ENCODE measurements around the gene MBOAT1.
"Not testable (repeated sequence)": the region's sequence is repeated elsewhere in the genome, so short reads cannot be mapped to it uniquely, and the experiment has no call there.

MBOAT1 gene

GRCh38 chr6:20169119-20169557 lies 43.1 kb downstream of the MBOAT1 start:
- DNase-seq, result no peak

GRCh38 chr6:20168690-20169089 lies 43.6 kb downstream of the MBOAT1 start:
- no peak for DNase-seq

- no peak for DNase-seq
Measured at GRCh38 chr6:20167601-20168000, 44.7 kb downstream of the MBOAT1 start.

GRCh38 chr6:20166210-20166609 lies 46.1 kb downstream of the MBOAT1 start:
- DNase-seq, result no peak

- no peak for DNase-seq
Measured at GRCh38 chr6:20162515-20162914, 49.8 kb downstream of the MBOAT1 start.

- DNase-seq, result no peak
Measured at GRCh38 chr6:20160541-20161283, 51.6 kb downstream of the MBOAT1 start.

- DNase-seq, result no peak
Measured at GRCh38 chr6:20159781-20160540, 52.3 kb downstream of the MBOAT1 start.

GRCh38 chr6:20159098-20159497 lies 53.2 kb downstream of the MBOAT1 start:
- no peak for DNase-seq

GRCh38 chr6:20158676-20159075 lies 53.6 kb downstream of the MBOAT1 start:
- DNase-seq, result no peak

GRCh38 chr6:20156824-20157223 lies 55.4 kb downstream of the MBOAT1 start:
- no peak for DNase-seq

GRCh38 chr6:20154753-20155152 lies 57.5 kb downstream of the MBOAT1 start:
- DNase-seq, result no peak

- no peak for DNase-seq
Measured at GRCh38 chr6:20153194-20153593, 59.1 kb downstream of the MBOAT1 start.

GRCh38 chr6:20148433-20148832 lies 63.8 kb downstream of the MBOAT1 start:
- no peak for DNase-seq

GRCh38 chr6:20147469-20147868 lies 64.8 kb downstream of the MBOAT1 start:
- DNase-seq, result no peak

GRCh38 chr6:20146831-20147230 lies 65.4 kb downstream of the MBOAT1 start:
- not testable (repeated sequence) for DNase-seq

GRCh38 chr6:20146291-20146690 lies 66.0 kb downstream of the MBOAT1 start:
- DNase-seq, result no peak

GRCh38 chr6:20142866-20143265 lies 69.4 kb downstream of the MBOAT1 start:
- DNase-seq, result no peak

- no peak for DNase-seq
Measured at GRCh38 chr6:20141931-20142330, 70.3 kb downstream of the MBOAT1 start.

- DNase-seq, result not testable (repeated sequence)
Measured at GRCh38 chr6:20139127-20139963, 72.9 kb downstream of the MBOAT1 start.

GRCh38 chr6:20137837-20138236 lies 74.4 kb downstream of the MBOAT1 start:
- DNase-seq, result no peak

- no peak for DNase-seq
Measured at GRCh38 chr6:20137240-20137639, 75.0 kb downstream of the MBOAT1 start.

GRCh38 chr6:20135677-20136268 lies 76.5 kb downstream of the MBOAT1 start:
- DNase-seq, result no peak

- DNase-seq, result no peak
Measured at GRCh38 chr6:20134613-20135012, 77.7 kb downstream of the MBOAT1 start.

Data from NK-92 treated with Interleukin-12 subunit alpha and Interleukin-12 subunit beta, amount 100 ng/mL, for 24 hours (cell line).